HG03280 (cell line): ENCODE results near the gene PYGL.

Source experiments
- ATAC-seq: cut with Tn5 transposase; IDR thresholded peaks from one replicate; pipeline ENCODE4 v1.9.1; 2021; ENCODE audit warnings: mild to moderate bottlenecking, moderate library complexity; ENCODE audit not compliant: unreplicated experiment

Gene PYGL

GRCh38 chr14:50882932-50883826, 61.1 kb downstream of the PYGL start:
- ATAC-seq = no peak

- ATAC-seq = peak; percentile 93
These were observed 68.8 kb downstream of the PYGL start for GRCh38 chr14:50875359-50876070.

GRCh38 chr14:50874757-50875156, 69.5 kb downstream of the PYGL start:
- no peak for ATAC-seq

GRCh38 chr14:50871914-50872732, 72.2 kb downstream of the PYGL start, which contains the start of gene ABHD12B:
TSS of gene ABHD12B (plus strand) at chr14:50872053. CDS start at chr14:50872175, 122 bp downstream.
- no peak for ATAC-seq

- ATAC-seq = no peak
These were observed 73.1 kb downstream of the PYGL start for GRCh38 chr14:50871228-50871627.

- ATAC-seq = no peak
These were observed 78.7 kb downstream of the PYGL start for GRCh38 chr14:50865391-50866076.

GRCh38 chr14:50864946-50865345, 79.3 kb downstream of the PYGL start:
- no peak for ATAC-seq

- no peak for ATAC-seq
These were observed 80.0 kb downstream of the PYGL start for GRCh38 chr14:50864237-50864636.

GRCh38 chr14:50862036-50862570, 82.2 kb downstream of the PYGL start:
- no peak for ATAC-seq

GRCh38 chr14:50860478-50861086, 83.7 kb downstream of the PYGL start:
- peak; percentile 46 for ATAC-seq

- no peak for ATAC-seq
These were observed 85.0 kb downstream of the PYGL start for GRCh38 chr14:50859296-50859624.

- ATAC-seq = no peak
These were observed 87.6 kb downstream of the PYGL start for GRCh38 chr14:50856660-50857059.

- no peak for ATAC-seq
These were observed 88.7 kb downstream of the PYGL start for GRCh38 chr14:50855558-50855957.
